Upper lobe of right lung (tissue), 1 donor: Measurements from ENCODE around the gene EEF1AKMT2. TPM values are rescaled to one million over a fixed set of nuclear protein-coding genes. Genes with fewer than 3 reads are reported as not detected.

Source experiments
- ATAC-seq: fragments of 200-7000 bp; cut with Tn5 transposase; one replicate; pipeline ENCODE4 v1.9.1; 2020; ENCODE audit warnings: mild to moderate bottlenecking, moderate library complexity
- DNase-seq: peaks from one replicate; pipeline ENCODE4 v3.0.0-alpha.2; 2020
- H3K27ac ChIP-seq: fragments of 200-600 bp; one replicate; pipeline ENCODE4 v1.8.0; 2022
- H3K27me3 ChIP-seq: fragments of 200-600 bp; one replicate; pipeline ENCODE4 v1.8.0; 2022; ENCODE audit warnings: mild to moderate bottlenecking
- H3K36me3 ChIP-seq: fragments of 200-600 bp; one replicate; pipeline ENCODE4 v1.8.0; 2022
- H3K4me1 ChIP-seq: fragments of 200-600 bp; one replicate; pipeline ENCODE4 v1.8.0; 2022
- H3K4me3 ChIP-seq: fragments of 200-600 bp; one replicate; pipeline ENCODE4 v1.8.0; 2022; ENCODE audit warnings: mild to moderate bottlenecking
- H3K9me3 ChIP-seq: fragments of 200-600 bp; one replicate; pipeline ENCODE4 v1.8.0; 2022
- intact Hi-C: fragments of 100-400 bp; cut with DNase I; formaldehyde crosslinking; loops from one replicate; pipeline ENCODE4 v1.11.0; 2022
- total RNA-seq: library from RNA; stranded (reverse); fragmentation: NEBNext Ultra II Directional; extraction: Animal tissue kit (Norgen Biotek cat#: 25700); gene quantifications from one replicate; pipeline ENCODE4 v1.2.1, GENCODE V29; 2021
- TF ChIP-seq, protein P1 (sequence below): fragments of 200-600 bp; IDR thresholded peaks from one replicate; pipeline ENCODE4 v1.8.0; 2022; ENCODE audit warnings: antibody characterized with exemption
- donor health status: DM: no; HTN: yes; CAD: no; lungs with severe emphysema.

EEF1AKMT2 gene
- total RNA-seq, 1 donor from 2014 or later: 15.7 TPM

DNA sequence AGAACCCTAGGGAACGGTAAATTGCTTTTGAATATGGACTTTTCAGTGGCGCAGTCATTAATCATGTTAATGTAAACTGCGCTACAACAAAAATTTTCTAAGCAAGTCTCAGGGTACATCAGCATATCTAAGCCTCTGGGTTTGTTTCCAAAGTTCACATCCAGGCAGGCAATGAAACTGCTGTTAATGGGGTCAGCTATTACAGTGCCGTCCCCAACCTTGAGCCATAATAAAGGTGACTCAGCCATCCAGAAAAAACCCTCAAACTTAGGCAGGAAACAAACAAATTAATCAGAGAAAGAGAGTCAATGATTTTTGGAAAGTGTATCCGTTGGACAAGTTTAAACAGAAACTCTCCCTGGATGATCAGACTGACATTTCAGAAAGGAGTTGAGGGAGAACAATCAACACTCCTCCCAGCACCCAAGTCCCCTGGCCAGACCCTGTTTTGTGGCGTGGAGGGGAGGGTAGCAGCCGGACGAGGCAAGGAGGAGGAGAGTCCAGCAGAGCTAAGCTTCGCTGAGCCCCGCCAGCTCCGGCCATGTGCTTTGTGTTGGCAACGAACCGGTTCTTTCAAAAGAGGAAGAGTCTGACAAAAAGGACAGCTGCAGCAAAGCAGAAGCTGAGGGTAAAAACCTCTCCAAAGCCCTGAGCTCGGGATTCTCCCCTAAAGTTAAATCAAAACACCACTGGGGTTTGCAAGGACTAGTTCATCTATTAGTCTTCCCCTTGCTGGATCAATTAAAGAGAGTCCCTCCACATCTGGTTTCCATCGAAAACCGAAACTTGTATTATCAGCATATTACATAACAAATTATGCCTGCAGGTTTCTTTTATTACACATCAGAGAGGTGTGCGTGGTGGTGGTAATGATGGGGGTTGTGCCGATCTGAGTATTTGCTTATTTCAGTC lies 51.1 kb downstream of the EEF1AKMT2 start:
- peak overlapping the region; percentile 83 for H3K27ac ChIP-seq
- DNase-seq (peak; percentile 78), ATAC-seq (peak; percentile 3)
- no peaks in the 10 kb centered on the region for H3K27me3 ChIP-seq
- intact Hi-C loops: no loop called here
- peaks cover 78% of the 10 kb centered on the region for H3K4me1 ChIP-seq
- TF ChIP-seq, protein P1, sequence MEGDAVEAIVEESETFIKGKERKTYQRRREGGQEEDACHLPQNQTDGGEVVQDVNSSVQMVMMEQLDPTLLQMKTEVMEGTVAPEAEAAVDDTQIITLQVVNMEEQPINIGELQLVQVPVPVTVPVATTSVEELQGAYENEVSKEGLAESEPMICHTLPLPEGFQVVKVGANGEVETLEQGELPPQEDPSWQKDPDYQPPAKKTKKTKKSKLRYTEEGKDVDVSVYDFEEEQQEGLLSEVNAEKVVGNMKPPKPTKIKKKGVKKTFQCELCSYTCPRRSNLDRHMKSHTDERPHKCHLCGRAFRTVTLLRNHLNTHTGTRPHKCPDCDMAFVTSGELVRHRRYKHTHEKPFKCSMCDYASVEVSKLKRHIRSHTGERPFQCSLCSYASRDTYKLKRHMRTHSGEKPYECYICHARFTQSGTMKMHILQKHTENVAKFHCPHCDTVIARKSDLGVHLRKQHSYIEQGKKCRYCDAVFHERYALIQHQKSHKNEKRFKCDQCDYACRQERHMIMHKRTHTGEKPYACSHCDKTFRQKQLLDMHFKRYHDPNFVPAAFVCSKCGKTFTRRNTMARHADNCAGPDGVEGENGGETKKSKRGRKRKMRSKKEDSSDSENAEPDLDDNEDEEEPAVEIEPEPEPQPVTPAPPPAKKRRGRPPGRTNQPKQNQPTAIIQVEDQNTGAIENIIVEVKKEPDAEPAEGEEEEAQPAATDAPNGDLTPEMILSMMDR: no peak
- no peaks in the 10 kb centered on the region for H3K36me3 ChIP-seq
- H3K9me3 ChIP-seq: no peaks in the 10 kb centered on the region
- peak overlapping the region; percentile 72 for H3K4me3 ChIP-seq

- intact Hi-C loops: loop anchor here (10.0 kb wide), 1 partner anchor 95 kb away; no protein-coding TSS in a partner anchor
- Histone ChIP-seq H3K4me1 (peaks cover 81% of the 10 kb centered on the region), H3K27me3 (no peaks in the 10 kb centered on the region), H3K36me3 (no peaks in the 10 kb centered on the region), H3K9me3 (no peaks in the 10 kb centered on the region), H3K4me3 (no peak overlapping the region), H3K27ac (peak overlapping the region; percentile 83)
- TF ChIP-seq, protein P1: no peak
- ATAC-seq (no peak), DNase-seq (no peak)
These were observed 51.7 kb downstream of the EEF1AKMT2 start for GRCh38 chr10:124739986-124740368.

DNA sequence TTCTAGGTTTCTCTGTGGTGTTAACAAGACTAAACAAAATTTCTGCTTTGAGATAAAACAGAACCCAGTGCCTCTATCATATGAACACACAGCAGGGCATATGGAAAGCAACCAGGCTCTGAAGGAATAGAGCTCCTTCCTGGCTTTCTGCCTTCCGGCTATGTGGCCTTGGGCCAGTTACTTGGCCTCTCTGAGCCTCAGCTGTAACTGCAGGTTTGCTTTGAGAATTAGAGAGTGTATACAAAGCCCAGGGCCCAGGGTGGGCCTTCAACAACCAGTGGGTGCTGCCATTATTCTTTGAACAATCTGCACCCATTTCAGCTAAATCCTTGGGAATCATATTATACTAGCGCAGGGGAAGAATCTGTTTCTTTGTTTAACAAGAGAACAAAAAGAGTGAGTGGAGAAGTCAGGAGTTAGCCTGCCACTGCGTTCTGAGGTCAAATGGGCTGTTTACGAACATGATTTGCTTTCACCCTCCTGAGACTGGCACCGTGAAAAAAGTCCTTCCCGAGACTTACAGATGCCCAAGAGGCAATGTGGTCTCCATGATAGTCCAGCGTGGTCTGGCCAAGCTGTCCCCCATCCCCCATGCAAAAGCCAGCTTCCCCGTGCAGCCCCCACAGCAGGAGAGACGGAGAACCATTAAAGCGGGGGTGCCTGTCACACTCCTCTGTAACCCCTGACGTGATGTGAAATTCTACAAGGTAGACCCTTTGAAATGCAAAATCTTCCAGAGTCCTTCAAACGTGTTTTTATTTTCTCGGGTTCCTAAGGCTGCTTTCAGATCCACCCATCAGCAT lies 52.4 kb downstream of the EEF1AKMT2 start:
- H3K27me3 ChIP-seq: no peaks in the 10 kb centered on the region
- no peak for DNase-seq
- H3K4me3 ChIP-seq: no peak overlapping the region
- TF ChIP-seq, protein P1: no peak
- H3K9me3 ChIP-seq: no peaks in the 10 kb centered on the region
- peaks cover 80% of the 10 kb centered on the region for H3K4me1 ChIP-seq
- H3K36me3 ChIP-seq: no peaks in the 10 kb centered on the region
- no peak for ATAC-seq
- intact Hi-C loops: loop anchor here (10.0 kb wide), 1 partner anchor 95 kb away; no protein-coding TSS in a partner anchor
- H3K27ac ChIP-seq: peak overlapping the region; percentile 20

DNA sequence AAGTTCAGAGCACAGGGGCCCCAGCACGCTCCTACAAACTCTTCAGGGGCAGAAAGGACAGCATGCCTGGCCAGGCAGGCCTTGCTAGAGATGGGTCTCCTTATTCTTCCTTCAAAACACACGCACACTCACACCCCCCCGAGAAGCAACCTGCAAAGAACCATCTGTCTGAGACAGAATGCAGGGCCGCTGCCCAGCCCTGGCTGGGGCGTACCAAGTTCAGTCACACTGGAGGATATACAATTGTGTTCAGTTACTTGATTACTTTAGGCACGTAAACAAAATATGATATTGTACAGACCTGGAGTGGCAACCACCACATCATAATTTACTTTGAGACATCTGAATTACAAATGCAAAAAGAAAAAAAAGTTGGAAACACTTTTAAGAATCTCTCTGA lies 53.2 kb downstream of the EEF1AKMT2 start:
- Histone ChIP-seq H3K36me3 (no peaks in the 10 kb centered on the region), H3K4me1 (peaks cover 85% of the 10 kb centered on the region), H3K4me3 (no peak overlapping the region), H3K9me3 (no peaks in the 10 kb centered on the region), H3K27ac (peak overlapping the region; percentile 20), H3K27me3 (no peaks in the 10 kb centered on the region)
- intact Hi-C loops: loop anchor here (10.0 kb wide), 1 partner anchor 94 kb away; no protein-coding TSS in a partner anchor
- DNase-seq (no peak), ATAC-seq (no peak)
- TF ChIP-seq, protein P1: no peak

- Histone ChIP-seq H3K9me3 (no peaks in the 10 kb centered on the region), H3K36me3 (no peaks in the 10 kb centered on the region), H3K27ac (peak overlapping the region; percentile 26), H3K4me1 (peaks cover 91% of the 10 kb centered on the region), H3K27me3 (no peaks in the 10 kb centered on the region), H3K4me3 (no peak overlapping the region)
- intact Hi-C loops: loop anchor here (10.0 kb wide), 1 partner anchor 93 kb away; no protein-coding TSS in a partner anchor
- DNase-seq (no peak), ATAC-seq (no peak)
- TF ChIP-seq, protein P1: no peak
These were observed 54.0 kb downstream of the EEF1AKMT2 start for GRCh38 chr10:124737708-124738107.
